Measurements from ENCODE around the gene PDK2.
A peak's percentile ranks its signal among the peaks of the same experiment; 100 is the strongest.

PDK2 gene

DNA sequence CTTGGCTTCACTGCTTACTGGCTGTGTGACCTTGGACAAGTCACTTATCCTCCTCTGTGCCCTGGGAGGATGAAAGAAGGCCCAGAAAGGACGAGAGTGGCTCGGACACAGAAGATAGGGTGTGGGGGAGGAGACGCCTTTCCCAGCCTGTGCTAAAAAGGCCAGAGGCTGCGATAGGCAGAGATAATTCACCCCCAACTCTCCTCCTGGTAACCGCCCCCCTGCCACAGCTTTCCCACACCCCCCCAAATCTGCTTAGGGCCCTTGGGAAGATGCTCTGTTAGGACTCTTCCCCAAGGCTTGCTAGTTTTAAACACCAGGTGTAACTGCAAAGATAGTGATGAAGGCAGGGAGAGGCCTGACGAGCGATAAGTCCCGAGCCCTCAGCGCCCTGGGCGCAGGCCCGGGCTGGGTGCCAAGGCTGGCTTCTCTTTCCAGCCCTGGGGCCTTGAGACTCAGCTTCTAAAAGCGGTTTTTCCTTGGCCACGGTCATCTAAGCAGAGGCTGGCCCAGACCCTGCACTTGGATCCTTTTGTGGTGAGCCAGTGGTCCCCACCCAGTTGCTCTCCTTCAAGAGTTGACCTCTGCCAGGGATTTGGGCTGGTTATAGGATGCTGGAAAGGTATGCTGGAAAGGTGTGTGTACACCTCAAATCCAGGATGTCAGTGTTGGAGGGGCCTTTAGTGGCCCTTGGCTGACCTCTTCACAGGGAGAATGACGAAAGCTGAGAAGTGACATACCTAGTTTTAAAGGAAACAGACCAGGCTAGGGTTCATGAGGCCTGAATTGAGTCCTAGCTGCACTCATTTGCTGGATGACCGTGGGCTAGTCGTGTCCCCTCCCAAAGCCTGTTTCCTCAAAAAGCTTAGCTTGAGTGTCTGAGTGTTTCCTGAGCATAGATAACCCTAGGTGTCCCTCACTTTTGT, 58.8 kb downstream of the PDK2 start:
- no peak for DNase-seq

DNA sequence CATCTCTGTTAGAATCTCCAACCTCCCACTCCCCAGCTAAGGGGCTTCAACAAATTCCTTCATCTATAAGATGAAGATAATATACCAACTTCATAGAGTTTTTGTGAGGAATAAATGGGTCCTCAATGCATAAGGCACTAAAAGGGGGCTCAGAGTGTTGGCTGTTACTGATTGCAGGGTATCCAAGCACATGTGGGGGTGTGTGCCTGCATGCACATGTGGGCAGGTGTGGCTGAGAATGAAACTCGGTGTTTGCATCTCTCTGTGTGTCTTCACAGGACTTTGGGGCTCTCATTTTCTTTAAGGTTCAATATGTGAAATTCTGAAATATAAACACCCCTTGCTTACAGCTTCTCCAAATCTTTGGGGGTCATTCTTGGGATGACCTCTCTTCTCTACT, 59.5 kb downstream of the PDK2 start:
- DNase-seq = no peak

DNA sequence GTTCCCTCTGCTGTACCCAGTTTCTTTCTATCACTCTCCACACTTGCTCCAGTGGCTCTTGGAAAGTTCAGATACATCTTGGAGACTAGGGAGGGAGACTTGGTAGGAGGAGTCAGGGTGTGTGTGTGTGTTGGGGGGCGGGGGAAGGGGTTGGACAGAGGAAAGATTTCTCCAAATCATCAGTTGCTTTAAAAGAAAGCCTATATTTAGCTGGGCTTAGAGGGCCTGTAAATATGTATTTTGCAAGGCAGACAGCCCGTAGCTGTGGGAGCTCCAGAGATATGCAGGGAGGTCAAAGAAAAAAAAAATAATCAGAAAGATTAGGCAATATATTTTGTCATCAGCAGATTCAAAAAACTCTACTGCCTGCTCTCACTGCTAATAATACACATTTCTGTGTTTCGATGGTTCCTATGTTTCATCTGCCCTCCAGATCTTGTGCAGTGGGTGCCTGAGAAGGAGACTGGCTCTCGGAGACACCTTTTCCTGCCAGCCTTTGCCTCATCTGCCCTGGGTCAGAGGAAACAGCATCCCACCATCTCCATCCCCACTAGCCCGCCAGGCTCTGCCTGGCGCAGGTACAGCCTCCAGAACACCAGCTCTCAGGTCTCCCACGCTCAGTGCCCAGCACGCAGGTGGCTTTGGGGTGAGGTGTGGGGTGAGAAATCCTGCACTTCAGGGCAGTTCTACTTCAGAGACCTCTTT, 60.1 kb downstream of the PDK2 start:
- DNase-seq = no peak

DNA sequence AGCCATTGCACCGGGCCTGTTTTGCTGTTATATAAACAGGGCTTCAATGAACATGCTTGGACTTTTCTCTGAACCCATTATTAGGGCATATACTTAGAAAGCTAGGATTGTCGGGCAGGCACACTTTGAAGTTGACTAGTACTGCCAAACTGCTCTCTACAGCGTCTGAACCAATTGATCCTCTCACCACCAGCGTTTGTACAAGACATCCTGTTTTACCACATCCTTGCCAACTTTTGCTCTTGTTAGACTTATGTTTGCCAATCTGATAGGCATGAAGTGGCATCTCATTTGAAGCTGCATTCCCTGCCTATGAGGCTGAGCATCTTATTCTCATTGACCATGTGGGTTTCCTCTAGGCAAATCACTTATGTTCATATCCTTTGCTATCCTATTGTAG, 62.7 kb downstream of the PDK2 start:
- no peak for DNase-seq

DNA sequence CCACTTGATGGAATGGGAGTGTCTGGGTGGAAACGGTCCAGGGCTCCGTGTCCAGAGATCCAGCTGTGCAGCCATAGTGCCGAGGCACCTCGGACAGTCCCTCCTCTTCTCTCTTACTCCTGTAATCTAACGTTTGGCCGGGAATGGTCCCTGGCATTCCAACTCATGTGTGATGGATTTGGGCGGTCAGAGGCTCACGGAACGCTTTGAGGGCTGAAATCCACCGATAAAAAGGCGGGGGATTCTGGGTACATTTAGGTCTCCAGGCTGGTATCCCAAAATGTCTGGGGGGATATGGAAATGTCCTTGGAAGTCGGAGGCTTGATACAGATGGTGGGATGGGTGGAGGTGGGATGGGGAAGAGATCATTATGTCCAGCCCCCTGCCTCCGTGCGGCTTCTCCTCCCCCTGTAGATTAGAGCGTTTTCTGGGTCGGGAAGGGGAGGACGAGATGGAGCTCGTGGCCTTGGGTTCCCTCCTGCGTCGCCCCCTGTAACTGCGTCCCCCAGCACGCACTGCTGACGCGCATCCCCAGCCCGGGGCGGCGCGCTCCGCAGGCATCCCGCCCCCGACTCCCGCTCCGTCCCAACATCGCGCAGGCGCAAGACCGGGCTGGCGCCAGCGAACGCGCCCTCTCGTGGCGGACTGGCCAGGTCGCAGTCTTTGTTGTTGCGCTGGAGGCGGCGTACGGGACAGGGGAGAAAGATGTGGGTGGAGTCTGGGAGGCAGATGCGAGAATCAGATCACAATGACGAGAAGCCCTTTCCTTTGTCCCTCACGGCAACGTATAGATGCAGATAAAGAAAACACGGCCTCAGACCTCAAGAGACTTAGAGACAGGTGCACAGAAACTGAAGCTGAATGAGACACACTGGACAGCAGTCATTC, 66.1 kb downstream of the PDK2 start:
- peak; percentile 93 for DNase-seq

All from NCI-H2171 treated with DMSO at 0.1 percent for 48 hours (cell line).